GM19468 (cell line): Measurements from ENCODE around the gene KPNA1.

Source experiments
- ATAC-seq: cut with Tn5 transposase; IDR thresholded peaks from one replicate; pipeline ENCODE4 v1.9.1; 2021; ENCODE audit warnings: mild to moderate bottlenecking, moderate library complexity, moderate number of reproducible peaks; ENCODE audit not compliant: unreplicated experiment; ENCODE audit errors: extremely low read depth

KPNA1 gene

DNA sequence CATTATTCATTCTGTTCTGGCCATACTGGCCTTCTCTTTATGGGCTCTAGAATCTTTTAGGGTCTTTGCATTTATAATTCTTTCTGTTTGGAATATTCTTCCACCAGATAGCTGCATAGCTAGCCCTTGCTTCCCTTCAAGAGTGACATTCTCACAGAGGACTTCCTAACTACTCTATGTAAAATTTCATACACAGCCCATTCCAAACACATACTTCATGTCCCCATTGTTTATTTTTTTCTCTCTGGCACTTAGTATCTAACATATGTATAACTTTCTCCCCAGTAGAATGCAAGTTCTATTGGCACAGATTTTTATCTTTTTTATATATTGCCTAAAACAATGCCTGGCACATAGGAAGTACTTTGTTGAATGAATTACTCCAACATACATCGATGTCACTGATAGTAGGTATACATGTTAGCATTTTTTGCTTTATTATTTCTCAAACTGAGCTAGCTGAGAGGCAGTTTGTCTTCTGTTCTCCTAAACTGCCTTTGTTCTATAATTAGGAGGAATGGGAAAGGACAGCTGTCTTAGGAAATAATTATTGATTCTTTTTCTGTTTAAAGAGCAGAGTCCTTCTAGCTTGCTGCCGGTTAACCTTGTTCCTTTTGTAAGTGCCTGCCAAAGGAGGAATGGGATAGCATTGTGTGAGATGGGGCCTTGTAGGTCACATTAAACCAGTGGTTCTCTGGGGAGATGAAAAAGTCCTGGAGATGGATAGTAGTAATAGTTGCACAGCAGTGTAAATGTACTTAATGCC, 122.9 kb downstream of the KPNA1 start:
- no peak for ATAC-seq

DNA sequence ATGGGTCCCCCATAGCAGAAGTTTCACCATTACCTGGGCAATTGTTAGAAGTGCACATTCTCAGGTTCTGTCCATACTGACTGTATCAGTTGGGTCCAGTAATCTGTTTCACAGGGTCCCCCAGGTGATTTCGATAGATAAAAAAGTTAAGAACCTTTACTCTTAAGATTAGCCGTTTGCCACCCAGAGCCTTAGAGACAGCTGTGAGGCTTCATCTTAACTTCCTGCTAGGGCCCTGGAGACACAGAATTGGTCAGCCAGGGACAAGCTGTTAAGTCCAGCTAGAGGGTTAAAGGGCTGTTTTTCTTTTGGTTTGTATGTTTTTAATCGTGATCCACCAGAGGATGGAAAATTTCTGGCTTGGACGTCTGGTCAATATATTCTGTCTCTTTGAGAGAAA, 124.1 kb downstream of the KPNA1 start:
- ATAC-seq: no peak

DNA sequence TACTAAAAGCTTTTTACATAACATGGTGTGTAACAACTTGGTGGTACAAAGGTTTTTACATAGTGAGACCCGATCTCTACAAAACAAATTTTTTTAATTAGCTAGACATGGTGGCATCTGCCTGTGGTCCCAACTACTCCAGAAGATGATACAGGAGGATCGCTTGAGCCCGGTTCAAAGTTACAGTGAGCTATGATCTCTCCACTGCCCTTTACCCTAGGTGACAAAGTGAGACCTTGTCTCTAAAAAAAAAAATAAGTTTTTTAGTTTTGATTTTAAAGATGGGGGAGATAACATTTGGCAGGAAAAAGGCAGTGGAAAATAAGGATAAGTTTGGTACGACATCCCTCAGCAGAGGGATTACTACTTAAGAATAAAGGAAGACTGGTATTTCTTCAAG, 124.8 kb downstream of the KPNA1 start:
- no peak for ATAC-seq

DNA sequence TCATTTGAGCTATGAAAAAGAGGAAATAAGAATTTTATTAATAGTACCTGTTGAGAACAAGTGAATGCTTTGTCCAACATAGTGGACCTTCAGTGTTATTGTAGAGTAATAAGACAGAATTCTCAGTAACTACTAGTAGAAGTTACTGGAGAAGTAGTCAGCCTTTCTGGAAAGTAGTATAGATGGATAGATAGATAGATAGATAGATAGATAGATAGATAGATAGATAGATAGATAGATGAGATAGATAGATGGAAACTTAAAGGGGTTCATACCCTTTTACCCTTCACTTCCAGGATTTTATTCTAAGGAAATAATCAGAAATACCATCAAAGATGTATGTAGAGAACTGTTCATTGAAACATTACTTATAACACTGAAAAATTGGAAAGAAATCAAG, 125.5 kb downstream of the KPNA1 start:
- ATAC-seq: no peak

DNA sequence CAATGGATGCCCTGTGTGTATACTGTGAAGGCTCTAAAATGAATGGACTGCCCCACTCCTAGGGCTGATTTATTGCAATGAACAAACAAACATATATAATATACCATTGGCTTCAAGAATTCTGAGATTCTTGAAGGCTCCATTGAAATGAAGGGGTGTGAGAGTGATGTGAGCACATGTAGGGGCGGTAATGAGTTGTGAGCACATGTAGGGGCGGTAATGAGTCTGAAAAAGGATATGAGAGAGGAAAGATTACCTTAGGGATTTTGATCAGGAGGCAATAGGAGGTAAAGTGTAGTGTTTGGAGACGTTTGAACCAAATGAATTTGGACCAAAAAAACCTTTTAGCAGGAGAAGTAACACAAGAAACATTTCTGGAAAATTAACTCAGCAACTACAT, 127.0 kb downstream of the KPNA1 start:
- no peak for ATAC-seq

DNA sequence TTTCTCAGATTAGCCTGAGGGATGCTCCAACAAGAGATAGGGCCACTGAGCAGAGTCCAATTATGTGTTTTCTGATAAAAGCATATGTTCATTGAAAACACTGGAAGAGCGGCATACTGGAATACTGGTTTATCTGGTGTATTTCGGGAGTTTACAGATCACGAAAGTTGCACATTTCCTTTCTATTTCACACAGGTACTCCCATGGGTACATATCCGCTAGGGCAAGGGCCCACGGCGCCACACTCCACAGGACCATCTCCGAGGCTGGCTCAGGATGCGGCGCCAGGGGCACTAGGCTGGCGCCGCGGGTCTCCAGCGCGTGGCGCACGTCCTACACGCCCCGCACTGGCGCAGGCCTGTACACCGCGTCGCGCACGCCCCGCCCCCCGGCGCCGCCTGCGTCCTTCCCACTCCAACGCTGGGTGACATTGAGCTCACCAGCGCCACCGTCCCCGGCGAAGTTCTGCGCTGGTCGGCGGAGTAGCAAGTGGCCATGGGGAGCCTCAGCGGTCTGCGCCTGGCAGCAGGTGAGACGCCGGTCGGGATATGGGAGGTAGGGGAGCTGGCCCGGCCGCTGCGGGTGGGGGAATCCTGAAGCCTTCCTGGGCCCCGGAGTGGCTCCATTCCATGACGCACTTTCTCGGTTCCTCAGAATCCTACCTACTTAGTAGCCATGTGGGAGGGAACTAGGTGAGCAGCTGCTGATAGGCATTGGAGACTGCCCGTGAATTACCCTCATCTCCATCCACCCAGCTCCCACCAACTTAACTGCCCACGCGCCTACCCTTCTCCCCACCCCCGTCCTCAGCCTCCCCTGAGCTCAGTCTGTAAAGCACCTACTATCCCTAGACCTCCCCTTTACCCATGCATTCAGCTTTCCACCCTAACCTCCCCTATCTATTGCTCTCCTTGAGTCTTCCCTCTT, 130.7 kb downstream of the KPNA1 start, which contains the start of gene FAM162A:
TSS of gene FAM162A (plus strand) at position 412 of the 927 bp plus-strand sequence. CDS start at position 496, 84 bp downstream.
- peak; percentile 91 for ATAC-seq

DNA sequence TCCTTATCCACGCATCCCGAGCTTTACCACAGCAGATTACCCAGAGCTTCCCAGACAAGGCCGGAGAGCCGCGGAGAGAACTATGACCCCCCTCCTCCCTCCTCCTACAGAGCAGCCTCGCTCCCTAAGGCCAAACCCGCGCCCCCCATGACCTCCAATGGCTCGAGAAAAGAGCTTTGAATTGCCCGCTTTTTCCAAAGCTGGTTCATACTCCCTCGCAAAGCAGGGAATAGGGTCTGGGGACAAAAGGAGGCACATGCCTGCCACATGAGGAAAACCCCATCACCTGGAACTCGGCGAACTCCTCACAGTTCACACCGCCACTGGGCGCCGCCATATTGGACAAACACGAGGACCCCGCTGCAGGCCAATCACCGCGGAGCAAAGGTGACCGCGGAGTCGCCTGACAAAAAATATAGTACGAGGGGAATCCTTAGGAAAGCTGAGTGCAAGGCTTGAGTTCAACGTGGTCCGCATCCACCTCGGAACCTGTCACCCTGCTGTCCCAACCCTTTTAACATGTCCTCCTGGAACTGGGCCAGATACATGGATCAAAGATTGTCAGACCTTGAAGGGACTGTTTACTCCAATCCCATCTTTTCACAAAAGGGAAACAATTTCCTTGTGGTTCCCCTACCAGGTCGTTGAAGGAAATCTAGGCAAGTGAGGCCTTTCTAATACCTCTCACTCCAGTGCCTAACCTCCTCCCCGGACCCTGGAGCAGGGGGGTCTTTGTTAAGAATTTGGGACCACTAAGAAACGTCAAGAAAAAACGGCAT, 131.7 kb downstream of the KPNA1 start, which contains the start of gene MIX23:
TSS of gene MIX23 (minus strand) at position 344 of the 779 bp plus-strand sequence. CDS start at position 337, 7 bp downstream.
- ATAC-seq: peak; percentile 32

DNA sequence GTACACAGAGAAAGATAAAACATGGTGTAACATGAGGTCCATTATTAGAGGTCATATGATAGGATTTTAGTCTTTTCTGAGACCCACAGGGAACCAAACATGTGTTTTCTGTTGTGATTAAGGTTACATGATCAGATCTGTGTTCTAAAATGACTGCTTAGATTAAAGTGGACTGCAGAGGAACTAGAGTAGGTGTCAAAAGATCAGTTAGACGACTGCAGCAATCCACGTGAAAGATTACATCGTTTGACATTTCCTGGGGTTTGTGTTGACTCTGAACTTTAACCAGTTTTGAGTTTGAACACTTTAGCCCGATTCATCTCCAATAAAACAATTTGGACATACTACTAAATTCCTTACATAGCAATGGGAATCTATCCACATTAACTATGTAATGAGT, 136.8 kb downstream of the KPNA1 start:
- ATAC-seq: no peak

DNA sequence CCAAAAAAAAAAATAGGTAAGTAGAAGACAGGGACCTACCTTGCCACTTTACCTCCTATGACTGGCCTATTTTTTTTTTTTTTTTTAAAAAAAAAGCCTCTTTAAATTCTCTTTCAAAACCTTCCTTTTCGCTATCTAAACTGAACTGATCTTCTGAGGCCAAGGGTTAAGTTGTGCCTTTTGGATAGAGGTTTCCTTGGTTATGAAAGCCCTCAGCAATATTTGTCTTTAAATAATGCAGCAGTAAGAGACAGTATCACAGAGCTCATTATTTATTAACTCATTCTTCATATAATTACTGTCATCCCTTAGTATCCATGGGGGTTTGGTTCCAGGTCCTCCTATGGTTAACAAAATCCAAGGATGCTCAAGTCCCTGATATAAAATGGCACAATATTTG, 140.7 kb downstream of the KPNA1 start:
- no peak for ATAC-seq
